ENCODE data around the gene PPT2.

Gene PPT2

GRCh38 chr6:32166411-32167061, 12.6 kb downstream of the PPT2 start:
- Histone ChIP-seq H4K91ac (ENCODE audit: low read depth, low read length, poor library complexity) (no peak overlapping the region), H2BK15ac (ENCODE audit: low read length) (peak overlapping the region; percentile 23), H3K79me1 (ENCODE audit: low read depth, low read length) (peaks cover 7% of the 10 kb centered on the region), H3K36me3 (replicated peaks in 1 of 2; ENCODE audit: control insufficient read depth in 2 of 2, insufficient read depth in 2 of 2, low read length in 2 of 2) (peaks cover 41 to 83% of the 10 kb centered on the region in 2 donors), H3K27me3 (ENCODE audit: control insufficient read depth in 3 of 3, insufficient read depth in 3 of 3, low read depth in 1 of 3, low read length in 3 of 3) (no peaks in the 10 kb centered on the region), H3K4me2 (ENCODE audit: insufficient read depth, low read length, poor library complexity, severe bottlenecking) (no peak overlapping the region), H2AFZ (ENCODE audit: low read length) (no peak overlapping the region), H3K27ac (replicated peaks; ENCODE audit: low read length) (peak overlapping the region; percentile 25), H2BK5ac (ENCODE audit: low read length) (no peak overlapping the region), H2AK5ac (ENCODE audit: low read depth, low read length) (peak overlapping the region; percentile 76), H3K4me3 (ENCODE audit: low read length in 2 of 2) (no peak overlapping the region), H3K14ac (ENCODE audit: low read length) (no peak overlapping the region), H3K23ac (ENCODE audit: low read depth, low read length, poor library complexity) (peak overlapping the region; percentile 67), H3K4ac (ENCODE audit: low read length) (no peak overlapping the region), H3K4me1 (ENCODE audit: control insufficient read depth in 2 of 2, insufficient read depth in 1 of 2, low read depth in 1 of 2, low read length in 2 of 2) (peaks cover 0 to 32% of the 10 kb centered on the region in 2 donors), H3K9ac (ENCODE audit: low read depth, low read length, poor library complexity) (no peak overlapping the region), H2BK12ac (ENCODE audit: low read length) (no peak overlapping the region), H3K18ac (ENCODE audit: low read length) (peak overlapping the region; percentile 48), H2BK120ac (ENCODE audit: low read depth, low read length) (peak overlapping the region; percentile 22), H4K8ac (ENCODE audit: low read depth, low read length) (no peak overlapping the region), H3K9me3 (replicated peaks in 1 of 2; ENCODE audit: control insufficient read depth in 2 of 2, insufficient read depth in 1 of 2, low read depth in 1 of 2, low read length in 2 of 2) (no peaks in the 10 kb centered on the region)
- WGBS, 2 donors (ENCODE audit: extremely low coverage in 2 of 2, insufficient read length in 2 of 2, insufficient replicate concordance in 1 of 2) = no CpG with 5 or more reads among the region's 30 CpGs
- DNase-seq (ENCODE audit: low spot score) = no peak

GRCh38 chr6:32167154-32167760, 13.3 kb downstream of the PPT2 start:
- Histone ChIP-seq H2AFZ (ENCODE audit: low read length) (no peak overlapping the region), H2AK5ac (ENCODE audit: low read depth, low read length) (peak overlapping the region; percentile 61), H3K4me2 (ENCODE audit: insufficient read depth, low read length, poor library complexity, severe bottlenecking) (no peak overlapping the region), H3K4me1 (ENCODE audit: control insufficient read depth in 2 of 2, insufficient read depth in 1 of 2, low read depth in 1 of 2, low read length in 2 of 2) (peaks cover 0 to 32% of the 10 kb centered on the region in 2 donors), H4K91ac (ENCODE audit: low read depth, low read length, poor library complexity) (no peak overlapping the region), H3K4me3 (ENCODE audit: low read length in 2 of 2) (no peak overlapping the region), H2BK15ac (ENCODE audit: low read length) (peak overlapping the region; percentile 45), H4K8ac (ENCODE audit: low read depth, low read length) (no peak overlapping the region), H2BK120ac (ENCODE audit: low read depth, low read length) (peak overlapping the region; percentile 57), H3K36me3 (replicated peaks in 1 of 2; ENCODE audit: control insufficient read depth in 2 of 2, insufficient read depth in 2 of 2, low read length in 2 of 2) (peaks cover 41 to 86% of the 10 kb centered on the region in 2 donors), H3K79me1 (ENCODE audit: low read depth, low read length) (peaks cover 7% of the 10 kb centered on the region), H3K9me3 (replicated peaks in 1 of 2; ENCODE audit: control insufficient read depth in 2 of 2, insufficient read depth in 1 of 2, low read depth in 1 of 2, low read length in 2 of 2) (no peaks in the 10 kb centered on the region), H3K9ac (ENCODE audit: low read depth, low read length, poor library complexity) (peak overlapping the region; percentile 61), H3K27ac (replicated peaks; ENCODE audit: low read length) (peak overlapping the region; percentile 85), H3K23ac (ENCODE audit: low read depth, low read length, poor library complexity) (peak overlapping the region; percentile 67), H3K4ac (ENCODE audit: low read length) (peak overlapping the region; percentile 32), H3K18ac (ENCODE audit: low read length) (peak overlapping the region; percentile 77), H2BK12ac (ENCODE audit: low read length) (peak overlapping the region; percentile 60), H3K27me3 (ENCODE audit: control insufficient read depth in 3 of 3, insufficient read depth in 3 of 3, low read depth in 1 of 3, low read length in 3 of 3) (no peaks in the 10 kb centered on the region), H3K14ac (ENCODE audit: low read length) (no peak overlapping the region), H2BK5ac (ENCODE audit: low read length) (peak overlapping the region; percentile 43)
- DNase-seq (ENCODE audit: low spot score) = no peak
- no CpG with 5 or more reads among the region's 32 CpGs for WGBS, 2 donors (ENCODE audit: extremely low coverage in 2 of 2, insufficient read length in 2 of 2, insufficient replicate concordance in 1 of 2)

GRCh38 chr6:32167761-32168262, 13.9 kb downstream of the PPT2 start:
- peak overlapping the region; percentile 43 for H2BK5ac ChIP-seq (ENCODE audit: low read length)
- no peak overlapping the region for H4K91ac ChIP-seq (ENCODE audit: low read depth, low read length, poor library complexity)
- no peak overlapping the region for H3K18ac ChIP-seq (ENCODE audit: low read length)
- peak overlapping the region; percentile 61 for H2AK5ac ChIP-seq (ENCODE audit: low read depth, low read length)
- H2BK12ac ChIP-seq (ENCODE audit: low read length) = no peak overlapping the region
- WGBS, 2 donors (ENCODE audit: extremely low coverage in 2 of 2, insufficient read length in 2 of 2, insufficient replicate concordance in 1 of 2) = no CpG with 5 or more reads among the region's 6 CpGs
- H3K27ac ChIP-seq (replicated peaks; ENCODE audit: low read length) = peak overlapping the region; percentile 85
- H3K27me3 ChIP-seq (ENCODE audit: control insufficient read depth in 3 of 3, insufficient read depth in 3 of 3, low read depth in 1 of 3, low read length in 3 of 3) = no peaks in the 10 kb centered on the region
- DNase-seq (ENCODE audit: low spot score) = no peak
- H2BK15ac ChIP-seq (ENCODE audit: low read length) = peak overlapping the region; percentile 45
- H3K4ac ChIP-seq (ENCODE audit: low read length) = no peak overlapping the region
- peak overlapping the region; percentile 21 for H3K4me2 ChIP-seq (ENCODE audit: insufficient read depth, low read length, poor library complexity, severe bottlenecking)
- peaks cover 7% of the 10 kb centered on the region for H3K79me1 ChIP-seq (ENCODE audit: low read depth, low read length)
- H3K4me3 ChIP-seq (ENCODE audit: low read length in 2 of 2) = no peak overlapping the region
- H3K14ac ChIP-seq (ENCODE audit: low read length) = no peak overlapping the region
- no peak overlapping the region for H3K9ac ChIP-seq (ENCODE audit: low read depth, low read length, poor library complexity)
- H3K36me3 ChIP-seq (replicated peaks in 1 of 2; ENCODE audit: control insufficient read depth in 2 of 2, insufficient read depth in 2 of 2, low read length in 2 of 2) = peaks cover 40 to 82% of the 10 kb centered on the region in 2 donors
- peaks cover 0 to 32% of the 10 kb centered on the region in 2 donors for H3K4me1 ChIP-seq (ENCODE audit: control insufficient read depth in 2 of 2, insufficient read depth in 1 of 2, low read depth in 1 of 2, low read length in 2 of 2)
- no peaks in the 10 kb centered on the region for H3K9me3 ChIP-seq (replicated peaks in 1 of 2; ENCODE audit: control insufficient read depth in 2 of 2, insufficient read depth in 1 of 2, low read depth in 1 of 2, low read length in 2 of 2)
- no peak overlapping the region for H4K8ac ChIP-seq (ENCODE audit: low read depth, low read length)
- H2BK120ac ChIP-seq (ENCODE audit: low read depth, low read length) = no peak overlapping the region
- H2AFZ ChIP-seq (ENCODE audit: low read length) = no peak overlapping the region
- H3K23ac ChIP-seq (ENCODE audit: low read depth, low read length, poor library complexity) = peak overlapping the region; percentile 67

GRCh38 chr6:32168350-32168749, 14.4 kb downstream of the PPT2 start:
- Histone ChIP-seq H3K4me2 (ENCODE audit: insufficient read depth, low read length, poor library complexity, severe bottlenecking) (no peak overlapping the region), H3K27me3 (ENCODE audit: control insufficient read depth in 3 of 3, insufficient read depth in 3 of 3, low read depth in 1 of 3, low read length in 3 of 3) (no peaks in the 10 kb centered on the region), H3K14ac (ENCODE audit: low read length) (no peak overlapping the region), H3K4me1 (ENCODE audit: control insufficient read depth in 2 of 2, insufficient read depth in 1 of 2, low read depth in 1 of 2, low read length in 2 of 2) (peaks cover 0 to 30% of the 10 kb centered on the region in 2 donors), H3K36me3 (replicated peaks in 1 of 2; ENCODE audit: control insufficient read depth in 2 of 2, insufficient read depth in 2 of 2, low read length in 2 of 2) (peaks cover 39 to 77% of the 10 kb centered on the region in 2 donors), H3K18ac (ENCODE audit: low read length) (no peak overlapping the region), H2BK5ac (ENCODE audit: low read length) (no peak overlapping the region), H2BK15ac (ENCODE audit: low read length) (no peak overlapping the region), H3K79me1 (ENCODE audit: low read depth, low read length) (peaks cover 7% of the 10 kb centered on the region), H4K91ac (ENCODE audit: low read depth, low read length, poor library complexity) (no peak overlapping the region), H2BK12ac (ENCODE audit: low read length) (no peak overlapping the region), H3K27ac (replicated peaks; ENCODE audit: low read length) (peak overlapping the region; percentile 59), H2BK120ac (ENCODE audit: low read depth, low read length) (no peak overlapping the region), H2AK5ac (ENCODE audit: low read depth, low read length) (no peak overlapping the region), H2AFZ (ENCODE audit: low read length) (no peak overlapping the region), H3K23ac (ENCODE audit: low read depth, low read length, poor library complexity) (no peak overlapping the region), H3K9ac (ENCODE audit: low read depth, low read length, poor library complexity) (no peak overlapping the region), H3K9me3 (replicated peaks in 1 of 2; ENCODE audit: control insufficient read depth in 2 of 2, insufficient read depth in 1 of 2, low read depth in 1 of 2, low read length in 2 of 2) (no peaks in the 10 kb centered on the region), H3K4me3 (ENCODE audit: low read length in 2 of 2) (no peak overlapping the region), H3K4ac (ENCODE audit: low read length) (no peak overlapping the region), H4K8ac (ENCODE audit: low read depth, low read length) (no peak overlapping the region)
- no peak for DNase-seq (ENCODE audit: low spot score)
- no CpG with 5 or more reads among the region's 2 CpGs for WGBS, 2 donors (ENCODE audit: extremely low coverage in 2 of 2, insufficient read length in 2 of 2, insufficient replicate concordance in 1 of 2)
